MM.1S (cell line): ENCODE results near the gene SORT1.

Source experiments
- EZH2 ChIP-seq: fragments of 300-600 bp; sonication (generic); optimal IDR thresholded peaks from 2 replicates; pipeline ENCODE3; 2017; ENCODE audit warnings: low read depth, mild to moderate bottlenecking, antibody characterized with exemption, low read length, mixed read lengths
- EZH2phosphoT487 ChIP-seq: fragments of 300-600 bp; sonication (generic); IDR thresholded peaks from 2 replicates; pipeline ENCODE4 v1.6.1; 2018; ENCODE audit warnings: antibody characterized with exemption, low read length
- TF ChIP-seq, protein P1 (sequence below): fragments of 300-600 bp; sonication (generic); IDR thresholded peaks from 2 replicates; pipeline ENCODE4 v1.5.1; 2016; ENCODE audit warnings: antibody characterized with exemption, low read length, mixed read lengths

GRCh38 chr1:109273570-109274288 is 124.0 kb downstream of the SORT1 start:
- TF ChIP-seq, protein P1, sequence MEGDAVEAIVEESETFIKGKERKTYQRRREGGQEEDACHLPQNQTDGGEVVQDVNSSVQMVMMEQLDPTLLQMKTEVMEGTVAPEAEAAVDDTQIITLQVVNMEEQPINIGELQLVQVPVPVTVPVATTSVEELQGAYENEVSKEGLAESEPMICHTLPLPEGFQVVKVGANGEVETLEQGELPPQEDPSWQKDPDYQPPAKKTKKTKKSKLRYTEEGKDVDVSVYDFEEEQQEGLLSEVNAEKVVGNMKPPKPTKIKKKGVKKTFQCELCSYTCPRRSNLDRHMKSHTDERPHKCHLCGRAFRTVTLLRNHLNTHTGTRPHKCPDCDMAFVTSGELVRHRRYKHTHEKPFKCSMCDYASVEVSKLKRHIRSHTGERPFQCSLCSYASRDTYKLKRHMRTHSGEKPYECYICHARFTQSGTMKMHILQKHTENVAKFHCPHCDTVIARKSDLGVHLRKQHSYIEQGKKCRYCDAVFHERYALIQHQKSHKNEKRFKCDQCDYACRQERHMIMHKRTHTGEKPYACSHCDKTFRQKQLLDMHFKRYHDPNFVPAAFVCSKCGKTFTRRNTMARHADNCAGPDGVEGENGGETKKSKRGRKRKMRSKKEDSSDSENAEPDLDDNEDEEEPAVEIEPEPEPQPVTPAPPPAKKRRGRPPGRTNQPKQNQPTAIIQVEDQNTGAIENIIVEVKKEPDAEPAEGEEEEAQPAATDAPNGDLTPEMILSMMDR = no peak
- TF ChIP-seq EZH2 = no peak
- no peak for TF ChIP-seq EZH2phosphoT487
